ENCODE data around the gene ZNF431.

DNA sequence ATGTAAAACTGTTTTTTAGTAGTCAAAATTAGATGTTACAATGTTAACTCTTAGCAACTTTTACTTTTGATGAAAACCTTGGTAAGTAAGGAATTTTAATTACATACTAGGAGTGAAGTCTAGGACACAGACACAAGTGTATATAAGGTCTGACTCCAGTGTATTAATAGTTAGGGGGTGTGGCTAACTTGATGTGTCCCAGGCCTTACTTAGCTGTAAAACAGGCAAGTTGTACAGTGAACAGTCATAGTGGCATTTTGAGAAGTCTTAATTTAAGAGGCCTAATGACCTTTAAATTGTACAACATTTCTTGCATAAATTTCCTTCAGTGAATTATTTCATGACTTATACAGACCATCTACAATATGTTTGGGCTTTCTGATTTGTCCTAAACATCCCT is 6.8 kb downstream of the ZNF431 start:
- TF ChIP-seq, protein P1, sequence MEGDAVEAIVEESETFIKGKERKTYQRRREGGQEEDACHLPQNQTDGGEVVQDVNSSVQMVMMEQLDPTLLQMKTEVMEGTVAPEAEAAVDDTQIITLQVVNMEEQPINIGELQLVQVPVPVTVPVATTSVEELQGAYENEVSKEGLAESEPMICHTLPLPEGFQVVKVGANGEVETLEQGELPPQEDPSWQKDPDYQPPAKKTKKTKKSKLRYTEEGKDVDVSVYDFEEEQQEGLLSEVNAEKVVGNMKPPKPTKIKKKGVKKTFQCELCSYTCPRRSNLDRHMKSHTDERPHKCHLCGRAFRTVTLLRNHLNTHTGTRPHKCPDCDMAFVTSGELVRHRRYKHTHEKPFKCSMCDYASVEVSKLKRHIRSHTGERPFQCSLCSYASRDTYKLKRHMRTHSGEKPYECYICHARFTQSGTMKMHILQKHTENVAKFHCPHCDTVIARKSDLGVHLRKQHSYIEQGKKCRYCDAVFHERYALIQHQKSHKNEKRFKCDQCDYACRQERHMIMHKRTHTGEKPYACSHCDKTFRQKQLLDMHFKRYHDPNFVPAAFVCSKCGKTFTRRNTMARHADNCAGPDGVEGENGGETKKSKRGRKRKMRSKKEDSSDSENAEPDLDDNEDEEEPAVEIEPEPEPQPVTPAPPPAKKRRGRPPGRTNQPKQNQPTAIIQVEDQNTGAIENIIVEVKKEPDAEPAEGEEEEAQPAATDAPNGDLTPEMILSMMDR (IDR thresholded peaks at IDR 0.05), result no peak
- no peak for TF ChIP-seq POLR2A (IDR thresholded peaks at IDR 0.05)

All from lower leg skin (tissue), 3 donors.